K562 (cell line): ENCODE measurements around the gene TAS2R1. TPM values are rescaled to one million over a fixed set of nuclear protein-coding genes. Genes with fewer than 3 reads are reported as not detected.
"Not testable (repeated sequence)": the region's sequence is repeated elsewhere in the genome, so short reads cannot be mapped to it uniquely, and the experiment has no call there.

Experiments
- ATAC-seq: fragments of 200-7000 bp; cut with Tn5 transposase; 3 replicates; pipeline ENCODE4 v1.9.1; 2020; ENCODE audit warnings: moderate library complexity
- BruUV-seq: library from RNA; stranded (reverse); fragments of 400-500 nt; replicated peaks from 2 replicates; lab custom pipeline; 2021; lab: Mats Ljungman, UMichigan
- CTCF ChIA-PET: fragments of 300-600 bp; formaldehyde crosslinking; extraction: SDS; loops from one replicate; lab custom pipeline; 2021; ENCODE audit warnings: low intra/inter-chr PET ratio; lab: Yijun Ruan, JAX
- POLR2A ChIA-PET: fragments of 300-600, 350-650 bp; sonication (Branson Sonifier 250); formaldehyde crosslinking; extraction: SDS; loops from one replicate; lab custom pipeline; 2021; ENCODE audit warnings: antibody characterized with exemption, inconsistent platforms; lab: Yijun Ruan, JAX
- DNase-seq, 4 experiments: peaks; one replicate each; pipeline versions ENCODE4 v3.0.0 to v3.0.0-alpha.2; 2011 to 2018; ENCODE audit warnings: low spot score in 3 of 4, mixed read lengths in 3 of 4; ENCODE audit errors: extremely low read depth in 1 of 4
- FAIRE-seq: peaks from 2 replicates; lab custom pipeline; 2011; peaks lifted over from hg19 to GRCh38; lab: Jason Lieb, UNC
- H2AFZ ChIP-seq: 2 replicates; pipeline ENCODE4 v1.6.0; 2011; ENCODE audit warnings: low read depth, low read length, control low read depth, inconsistent platforms
- H3K27ac ChIP-seq: fragments of 200-600 bp; 3 replicates; pipeline ENCODE4 v1.8.0; 2011; ENCODE audit warnings: low read depth, mild to moderate bottlenecking, control low read depth, inconsistent platforms, low read length, moderate library complexity, mixed read lengths; ENCODE audit errors: extremely low read depth
- H3K27me3 ChIP-seq, 2 experiments: fragments of 300-600 bp in 1 of 2; 2 replicates in 1 of 2; 3 replicates in 1 of 2; pipeline versions ENCODE4 v1.6.0 to v1.8.0; 2011; ENCODE audit warnings: inconsistent platforms in 2 of 2, low read length in 2 of 2, mild to moderate bottlenecking in 1 of 2, mixed read lengths in 1 of 2, moderate library complexity in 1 of 2; ENCODE audit not compliant: control insufficient read depth in 2 of 2, insufficient read depth in 2 of 2
- H3K36me3 ChIP-seq: fragments of 300-600 bp; 3 replicates; pipeline ENCODE4 v1.8.0; 2011; ENCODE audit warnings: mild to moderate bottlenecking, low read length, inconsistent platforms; ENCODE audit not compliant: control insufficient read depth, insufficient read depth
- H3K4me1 ChIP-seq, 2 experiments: fragments of 200-600 bp in 1 of 2; replicated peaks in 1 of 2; 2 replicates in 1 of 2; 3 replicates in 1 of 2; pipeline versions ENCODE4 v1.5.1 to v1.8.0; 2011; ENCODE audit warnings: inconsistent platforms in 2 of 2, low read length in 2 of 2, mild to moderate bottlenecking in 1 of 2, mixed read lengths in 1 of 2, moderate library complexity in 1 of 2; ENCODE audit not compliant: control insufficient read depth in 2 of 2, insufficient read depth in 2 of 2
- H3K4me2 ChIP-seq: 2 replicates; pipeline ENCODE4 v1.6.1; 2011; ENCODE audit warnings: low read length, control low read depth, inconsistent platforms, mixed read lengths; ENCODE audit not compliant: insufficient read depth
- H3K4me3 ChIP-seq: fragments of 200-600 bp; sonication (generic), shearing (Covaris generic); 2 replicates; pipeline ENCODE4 v1.5.1; 2016; ENCODE audit warnings: control low read depth, inconsistent platforms
- H3K79me2 ChIP-seq: fragments of 200-600 bp; 3 replicates; pipeline ENCODE4 v1.8.0; 2011; ENCODE audit warnings: low read length, inconsistent platforms; ENCODE audit not compliant: control insufficient read depth, insufficient read depth
- H3K9ac ChIP-seq, 2 experiments: 2 replicates each; pipeline versions ENCODE4 v1.6.0 to v1.6.1; 2011; ENCODE audit warnings: low read depth in 2 of 2, low read length in 2 of 2, control low read depth in 1 of 2, inconsistent platforms in 1 of 2, mild to moderate bottlenecking in 1 of 2, mixed read lengths in 1 of 2; ENCODE audit not compliant: insufficient read depth in 1 of 2
- H3K9me1 ChIP-seq: one replicate; pipeline ENCODE4 v1.6.0; 2011; ENCODE audit warnings: inconsistent platforms, mild to moderate bottlenecking, low read length, moderate library complexity; ENCODE audit not compliant: control insufficient read depth, insufficient read depth
- H3K9me3 ChIP-seq: replicated peaks from 2 replicates; pipeline ENCODE4 v1.5.1; 2011; ENCODE audit warnings: low read depth, low read length, inconsistent platforms; ENCODE audit not compliant: control insufficient read depth, insufficient read depth
- H4K20me1 ChIP-seq: replicated peaks from 2 replicates; pipeline ENCODE4 v1.6.1; 2011; ENCODE audit warnings: low read length, inconsistent platforms, mixed read lengths; ENCODE audit not compliant: control insufficient read depth, insufficient read depth
- CEBPB ChIP-seq: fragments of 450-650 bp; IDR thresholded peaks from 2 replicates; pipeline ENCODE4 v1.6.1; 2016; ENCODE audit warnings: missing genetic modification characterization, missing compliant biosample characterization
- CREB1 ChIP-seq, 2 experiments: sonication (generic) in 1 of 2; formaldehyde crosslinking in 1 of 2; IDR thresholded peaks; 2 replicates each; pipeline versions ENCODE4 v1.6.1 to v1.8.0; 2012 to 2022; ENCODE audit warnings: inconsistent platforms in 1 of 2, mild to moderate bottlenecking in 1 of 2, missing genetic modification reagents in 1 of 2, moderate library complexity in 1 of 2
- EZH2 ChIP-seq: IDR thresholded peaks from 2 replicates; pipeline ENCODE4 v1.6.1; 2012; ENCODE audit warnings: low read depth, mild to moderate bottlenecking, inconsistent platforms, low read length, borderline replicate concordance
- IRF1 ChIP-seq: sonication (generic); formaldehyde crosslinking; IDR thresholded peaks from 2 replicates; pipeline ENCODE4 v1.8.0; 2022; ENCODE audit warnings: missing genetic modification reagents, mild to moderate bottlenecking, borderline replicate concordance
- KDM2B ChIP-seq: fragments of 250-450 bp; sonication (Bioruptor Pico); IDR thresholded peaks from 2 replicates; pipeline ENCODE4 v1.8.0; 2021; ENCODE audit warnings: mild to moderate bottlenecking, moderate library complexity
- ZBTB8A ChIP-seq: fragments of 450-650 bp; IDR thresholded peaks from 2 replicates; pipeline ENCODE4 v1.6.1; 2018; ENCODE audit warnings: mild to moderate bottlenecking, moderate library complexity; ENCODE audit not compliant: partially characterized antibody
- ZFP91 ChIP-seq: sonication (generic); formaldehyde crosslinking; IDR thresholded peaks from 2 replicates; pipeline ENCODE4 v1.8.0; 2022; ENCODE audit warnings: mild to moderate bottlenecking, missing genetic modification reagents
- ZNF253 ChIP-seq: fragments of 250-450 bp; sonication (Bioruptor Pico); conservative IDR thresholded peaks from 2 replicates; pipeline ENCODE4 v1.6.1; 2021; ENCODE audit warnings: mild to moderate bottlenecking
- ZNF41 ChIP-seq: fragments of 250-450 bp; sonication (Bioruptor Pico); conservative IDR thresholded peaks from 2 replicates; pipeline ENCODE4 v1.4.0; 2020; ENCODE audit warnings: mild to moderate bottlenecking
- WGBS: fragments of 100-300 bp; shearing (Covaris generic); methylation state at CpG from one replicate; pipeline ENCODE4 v1.1.6; 2016; ENCODE audit warnings: low coverage, mixed read lengths; ENCODE audit not compliant: insufficient coverage; ENCODE audit errors: missing lambda C conversion rate; 5-methylcytosine and 5-hydroxymethylcytosine counted together
- in situ Hi-C: fragments of 300-500 bp; cut with MboI; formaldehyde crosslinking; loops from 4 replicates; pipeline ENCODE4 v1.15.0; 2018; ENCODE audit warnings: inconsistent platforms, mixed read lengths
- intact Hi-C: fragments of 100-400 bp; cut with micrococcal nuclease; formaldehyde crosslinking; loops from 2 replicates; pipeline ENCODE4 v1.14.2; 2022
- polyA plus RNA-seq, 8 experiments: library from polyadenylated mRNA; depleted of rRNA in 4 of 8; stranded (reverse) in 5 of 8; unstranded in 3 of 8; fragments of >200 nt; fragmentation: Nextera tagmentation in 2 of 8; fragmentation: Illumina TruSeq in 1 of 8; extraction: Ambion mirVana in 2 of 8; extraction: Trizol in 1 of 8; gene quantifications; 2 replicates each; pipeline versions ENCODE4 v1.2.1 to v1.2.3, GENCODE V29; 2011 to 2014; ENCODE audit warnings: inconsistent platforms in 1 of 8, missing spikeins in 1 of 8
- total RNA-seq, 7 experiments: library from RNA; depleted of rRNA in 6 of 7; stranded (reverse); fragments of >200 nt in 6 of 7; fragmentation: Illumina TruSeq in 2 of 7; extraction: Trizol in 2 of 7; gene quantifications; 2 replicates each; pipeline versions ENCODE4 v1.2.1 to v1.2.3, GENCODE V29; 2011 to 2021; ENCODE audit warnings: low replicate concordance in 1 of 7

Gene TAS2R1
- total and polyA plus RNA-seq, 9 of the 15 experiments (the other 6 are each of a cell fraction or from before 2014, with no cell fraction given): not detected

- POLR2A ChIA-PET: no interaction called here
- H3K4me2 ChIP-seq: no peak overlapping the region
- H3K79me2 ChIP-seq: no peaks in the 10 kb centered on the region
- in situ Hi-C loops: no loop called here
- no peak for TF ChIP-seq ZBTB8A
- no peak for TF ChIP-seq CEBPB (tag)
- no peak for TF ChIP-seq CREB1 (IDR thresholded peaks at IDR 0.05)
- TF ChIP-seq CREB1 (CRISPR knock-in tag; IDR thresholded peaks at IDR 0.05): no peak
- TF ChIP-seq ZNF41: no peak
- TF ChIP-seq ZFP91 (CRISPR knock-in tag): no peak
- no peak for TF ChIP-seq EZH2
- TF ChIP-seq KDM2B (CRISPR knock-in tag): no peak
- no peak for TF ChIP-seq ZNF253 (CRISPR knock-in tag)
- no peak for TF ChIP-seq IRF1 (CRISPR knock-in tag)
- H3K9me1 ChIP-seq: no peaks in the 10 kb centered on the region
- no peaks in the 10 kb centered on the region for H3K9me3 ChIP-seq
- intact Hi-C loops: no loop called here
- no peaks in the 10 kb centered on the region for H3K27me3 ChIP-seq
- no peak overlapping the region for H3K9ac ChIP-seq
- no peak overlapping the region for H3K4me3 ChIP-seq
- DNase-seq (no peak), FAIRE-seq (no peak), ATAC-seq (no peak)
- CTCF ChIA-PET: no interaction called here
- no peaks in the 10 kb centered on the region for H3K4me1 ChIP-seq
- WGBS: 0% methylated on average over 3 of the region's 3 CpGs
- H3K36me3 ChIP-seq: no peaks in the 10 kb centered on the region
- BruUV-seq: no TSS peak
- no peak overlapping the region for H2AFZ ChIP-seq
- H3K27ac ChIP-seq: no peak overlapping the region
- no peaks in the 10 kb centered on the region for H4K20me1 ChIP-seq
Observed at GRCh38 chr5:9599391-9599790, 30.8 kb downstream of the TAS2R1 start.

- in situ Hi-C loops, BruUV-seq, H3K4me3 ChIP-seq, H3K36me3 ChIP-seq, H3K9me1 ChIP-seq, H3K79me2 ChIP-seq, H4K20me1 ChIP-seq, H3K9me3 ChIP-seq, CTCF ChIA-PET, intact Hi-C loops, H3K4me2 ChIP-seq, FAIRE-seq, POLR2A ChIA-PET, H3K27ac ChIP-seq, DNase-seq, H3K4me1 ChIP-seq, H2AFZ ChIP-seq, H3K9ac ChIP-seq, ATAC-seq, H3K27me3 ChIP-seq: not testable (repeated sequence)
- WGBS: 2% methylated on average over 6 of the region's 6 CpGs
Observed at GRCh38 chr5:9598329-9598728, 31.8 kb downstream of the TAS2R1 start.
